Measurements from ENCODE around the gene RALA. TPM values are rescaled to one million over a fixed set of nuclear protein-coding genes. Genes with fewer than 3 reads are reported as not detected.

Gene RALA
- total and polyA plus RNA-seq, 7 experiments from 2014 or later: 24.8 to 48.2 (median 40.2) TPM

GRCh38 chr7:39602351-39602750 lies 21.0 kb upstream of the RALA start:
- Mint-ChIP-seq H3K4me1 (peaks cover 15 to 45% (median 38%) of the 10 kb centered on the region in 7 donors), H3K9me3 (peaks cover 0 to 12% (median 5%) of the 10 kb centered on the region in 11 donors), H3K4me3 (no peak overlapping the region), H3K27me3 (peaks cover 0 to 5% (median 0%) of the 10 kb centered on the region in 5 donors), H3K36me3 (peaks cover 0 to 12% (median 4%) of the 10 kb centered on the region in 5 donors), H3K27ac (no peak overlapping the region)
- H3K4me1 ChIP-seq (ENCODE audit: control insufficient read depth in 2 of 2, insufficient read depth in 2 of 2, low read length in 2 of 2): peaks cover 0 to 15% of the 10 kb centered on the region in 2 donors
- CTCF ChIA-PET: no interaction called here
- H3K9me3 ChIP-seq (ENCODE audit: control insufficient read depth in 2 of 3, low read length in 3 of 3): no peaks in the 10 kb centered on the region
- no peaks in the 10 kb centered on the region for H3K36me3 ChIP-seq (ENCODE audit: control insufficient read depth in 2 of 3, insufficient read depth in 3 of 3, low read length in 3 of 3)
- intact Hi-C loops (cut with micrococcal nuclease): loop anchor here in 1 of 2 donors (10.0 kb wide), 1 partner anchor 1428 kb away; the partner anchor contains the start of gene STARD3NL
- no peak for ATAC-seq
- no peak for DNase-seq
- no peak overlapping the region for H3K4me3 ChIP-seq (ENCODE audit: low read length)
- no peaks in the 10 kb centered on the region for H3K27me3 ChIP-seq (ENCODE audit: control insufficient read depth in 2 of 2, insufficient read depth in 2 of 2, low read length in 2 of 2)
- POLR2A ChIA-PET: interaction anchor here (1.1 to 1.2 kb wide), 2 partner anchors 21 to 24 kb away, joined by 3 read pairs; partner anchors contain the start of gene RALA
- H3K27ac ChIP-seq (ENCODE audit: low read depth, low read length): no peak overlapping the region

DNA sequence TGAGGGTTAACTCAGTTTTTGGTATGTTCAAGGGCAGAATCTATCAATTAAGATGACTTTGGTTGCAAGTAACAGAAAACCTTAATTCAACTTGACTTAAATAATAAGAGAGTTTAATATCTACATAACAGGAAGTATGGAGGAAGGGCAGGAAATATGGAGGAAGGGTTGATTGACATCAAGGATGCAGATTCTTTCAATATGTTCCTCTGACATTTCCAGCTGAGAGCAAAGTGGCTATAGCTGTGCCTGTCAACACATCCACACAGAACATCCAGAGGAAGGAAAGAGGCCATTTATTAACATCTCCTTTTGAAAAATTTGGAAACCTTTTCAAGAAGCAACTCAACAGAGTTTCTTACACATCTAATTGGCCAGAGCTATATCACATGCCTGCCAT lies 19.4 kb upstream of the RALA start:
- intact Hi-C loops (cut with micrococcal nuclease): loop anchor here in 1 of 2 donors (10.0 kb wide), 1 partner anchor 1429 kb away; the partner anchor contains the start of gene STARD3NL
- Mint-ChIP-seq H3K9me3 (peaks cover 0 to 12% (median 4%) of the 10 kb centered on the region in 11 donors), H3K4me3 (peak overlapping the region in 5 of 10 donors; percentile 8 to 50 (median 39)), H3K4me1 (peaks cover 17 to 58% (median 49%) of the 10 kb centered on the region in 7 donors), H3K36me3 (peaks cover 0 to 14% (median 4%) of the 10 kb centered on the region in 5 donors), H3K27me3 (peaks cover 0 to 9% (median 0%) of the 10 kb centered on the region in 5 donors), H3K27ac (peak overlapping the region in 6 of 9 donors; percentile 28 to 89 (median 58))
- Histone ChIP-seq H3K4me3 (ENCODE audit: low read length) (no peak overlapping the region), H3K36me3 (ENCODE audit: control insufficient read depth in 2 of 3, insufficient read depth in 3 of 3, low read length in 3 of 3) (no peaks in the 10 kb centered on the region), H3K4me1 (ENCODE audit: control insufficient read depth in 2 of 2, insufficient read depth in 2 of 2, low read length in 2 of 2) (peaks cover 0 to 18% of the 10 kb centered on the region in 2 donors), H3K9me3 (ENCODE audit: control insufficient read depth in 2 of 3, low read length in 3 of 3) (no peaks in the 10 kb centered on the region), H3K27me3 (ENCODE audit: control insufficient read depth in 2 of 2, insufficient read depth in 2 of 2, low read length in 2 of 2) (no peaks in the 10 kb centered on the region), H3K27ac (ENCODE audit: low read depth, low read length) (no peak overlapping the region)
- DNase-seq (no peak), ATAC-seq (no peak)
- ChIA-PET POLR2A (interaction anchor here (0.7 to 1.8 kb wide), 2 partner anchors 17 to 144 kb away, joined by 3 to 4 read pairs; no protein-coding TSS in a partner anchor), CTCF (no interaction called here)

DNA sequence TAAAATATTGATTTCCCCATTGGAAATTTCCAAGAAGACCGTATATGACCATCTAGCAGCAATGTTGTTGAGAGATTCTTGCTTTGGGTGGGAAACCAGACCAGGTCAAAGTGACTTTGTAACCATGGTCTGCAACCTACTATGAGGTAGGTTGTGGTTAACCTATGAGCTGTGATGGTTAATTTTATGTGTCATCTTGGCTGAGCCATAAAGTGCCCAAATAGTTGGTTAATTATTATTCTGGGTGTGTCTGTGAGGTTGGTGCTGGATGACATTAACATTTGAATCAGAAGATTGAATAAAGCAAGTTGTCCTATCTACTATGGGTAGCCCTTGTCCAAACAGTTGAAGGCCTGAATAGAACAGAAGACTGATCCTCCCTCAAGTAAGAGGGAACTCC lies 18.3 kb upstream of the RALA start:
- H3K4me1 ChIP-seq (ENCODE audit: control insufficient read depth in 2 of 2, insufficient read depth in 2 of 2, low read length in 2 of 2): peaks cover 0 to 22% of the 10 kb centered on the region in 2 donors
- no peak overlapping the region for H3K4me3 ChIP-seq (ENCODE audit: low read length)
- Mint-ChIP-seq H3K4me1 (peaks cover 21 to 69% (median 59%) of the 10 kb centered on the region in 7 donors), H3K4me3 (peak overlapping the region in 1 of 10 donors; percentile 11), H3K27ac (peak overlapping the region in 7 of 9 donors; percentile 60 to 90 (median 78)), H3K36me3 (peaks cover 0 to 18% (median 4%) of the 10 kb centered on the region in 5 donors), H3K27me3 (peaks cover 0 to 16% (median 6%) of the 10 kb centered on the region in 5 donors), H3K9me3 (peaks cover 0 to 12% (median 4%) of the 10 kb centered on the region in 11 donors)
- no peak for ATAC-seq
- peak overlapping the region; percentile 6 for H3K27ac ChIP-seq (ENCODE audit: low read depth, low read length)
- H3K27me3 ChIP-seq (ENCODE audit: control insufficient read depth in 2 of 2, insufficient read depth in 2 of 2, low read length in 2 of 2): no peaks in the 10 kb centered on the region
- no peak for DNase-seq
- H3K36me3 ChIP-seq (ENCODE audit: control insufficient read depth in 2 of 3, insufficient read depth in 3 of 3, low read length in 3 of 3): no peaks in the 10 kb centered on the region
- intact Hi-C loops (cut with micrococcal nuclease): loop anchor here in 1 of 2 donors (1.0 to 10.0 kb wide), 2 partner anchors 16 to 1430 kb away; partner anchors contain the start of gene STARD3NL
- POLR2A ChIA-PET: interaction anchor here (0.8 to 1.8 kb wide), 4 partner anchors 16 to 1214 kb away, joined by 3 to 10 read pairs (median 4); partner anchors contain the start of gene RALA
- H3K9me3 ChIP-seq (ENCODE audit: control insufficient read depth in 2 of 3, low read length in 3 of 3): no peaks in the 10 kb centered on the region
- CTCF ChIA-PET: interaction anchor here (0.7 to 1.2 kb wide), 2 partner anchors 12 to 25 kb away, joined by 3 to 7 read pairs; no protein-coding TSS in a partner anchor

GRCh38 chr7:39606352-39606751 lies 17.0 kb upstream of the RALA start:
- peaks cover 0 to 23% (median 10%) of the 10 kb centered on the region in 5 donors for H3K27me3 Mint-ChIP-seq
- ChIA-PET CTCF (no interaction called here), POLR2A (interaction anchor here (1.5 to 1.8 kb wide), 2 partner anchors 9 to 16 kb away, joined by 6 to 8 read pairs; partner anchors contain the start of gene RALA)
- DNase-seq: no peak
- H3K4me1 ChIP-seq (ENCODE audit: control insufficient read depth in 2 of 2, insufficient read depth in 2 of 2, low read length in 2 of 2): peaks cover 0 to 22% of the 10 kb centered on the region in 2 donors
- peaks cover 0 to 12% (median 4%) of the 10 kb centered on the region in 11 donors for H3K9me3 Mint-ChIP-seq
- no peak overlapping the region for H3K4me3 ChIP-seq (ENCODE audit: low read length)
- intact Hi-C loops (cut with micrococcal nuclease): loop anchor here in 1 of 2 donors (10.0 kb wide), 1 partner anchor 1432 kb away; the partner anchor contains the start of gene STARD3NL
- H3K36me3 ChIP-seq (ENCODE audit: control insufficient read depth in 2 of 3, insufficient read depth in 3 of 3, low read length in 3 of 3): no peaks in the 10 kb centered on the region
- peak overlapping the region; percentile 21 to 90 (median 78) for H3K27ac Mint-ChIP-seq
- H3K27me3 ChIP-seq (ENCODE audit: control insufficient read depth in 2 of 2, insufficient read depth in 2 of 2, low read length in 2 of 2): no peaks in the 10 kb centered on the region
- H3K36me3 Mint-ChIP-seq: peaks cover 0 to 18% (median 4%) of the 10 kb centered on the region in 5 donors
- no peaks in the 10 kb centered on the region for H3K9me3 ChIP-seq (ENCODE audit: control insufficient read depth in 2 of 3, low read length in 3 of 3)
- peak overlapping the region in 9 of 10 donors; percentile 1 to 64 (median 36) for H3K4me3 Mint-ChIP-seq
- ATAC-seq: peak; percentile 40
- H3K4me1 Mint-ChIP-seq: peaks cover 21 to 75% (median 65%) of the 10 kb centered on the region in 7 donors
- H3K27ac ChIP-seq (ENCODE audit: low read depth, low read length): no peak overlapping the region

- intact Hi-C loops (cut with micrococcal nuclease): loop anchor here in 1 of 2 donors (10.0 kb wide), 1 partner anchor 1432 kb away; the partner anchor contains the start of gene STARD3NL
- Histone ChIP-seq H3K9me3 (ENCODE audit: control insufficient read depth in 2 of 3, low read length in 3 of 3) (no peaks in the 10 kb centered on the region), H3K36me3 (ENCODE audit: control insufficient read depth in 2 of 3, insufficient read depth in 3 of 3, low read length in 3 of 3) (no peaks in the 10 kb centered on the region), H3K27me3 (ENCODE audit: control insufficient read depth in 2 of 2, insufficient read depth in 2 of 2, low read length in 2 of 2) (no peaks in the 10 kb centered on the region), H3K4me3 (ENCODE audit: low read length) (no peak overlapping the region), H3K27ac (ENCODE audit: low read depth, low read length) (no peak overlapping the region), H3K4me1 (ENCODE audit: control insufficient read depth in 2 of 2, insufficient read depth in 2 of 2, low read length in 2 of 2) (peaks cover 0 to 22% of the 10 kb centered on the region in 2 donors)
- POLR2A ChIA-PET: interaction anchor here (1.5 to 1.8 kb wide), 2 partner anchors 9 to 16 kb away, joined by 6 to 8 read pairs; partner anchors contain the start of gene RALA
- Mint-ChIP-seq H3K9me3 (peaks cover 0 to 12% (median 4%) of the 10 kb centered on the region in 11 donors), H3K36me3 (peaks cover 0 to 18% (median 4%) of the 10 kb centered on the region in 5 donors), H3K27ac (peak overlapping the region in 7 of 9 donors; percentile 12 to 89 (median 69)), H3K27me3 (peaks cover 0 to 20% (median 10%) of the 10 kb centered on the region in 5 donors), H3K4me1 (peaks cover 21 to 75% (median 65%) of the 10 kb centered on the region in 7 donors), H3K4me3 (peak overlapping the region in 3 of 10 donors; percentile 10 to 40 (median 11))
- no peak for ATAC-seq
- CTCF ChIA-PET: interaction anchor here (0.6 kb wide), 1 partner anchor 491 kb away, joined by 5 read pairs; no protein-coding TSS in a partner anchor
- DNase-seq: no peak
Observed at GRCh38 chr7:39606941-39607340, 16.4 kb upstream of the RALA start.

DNA sequence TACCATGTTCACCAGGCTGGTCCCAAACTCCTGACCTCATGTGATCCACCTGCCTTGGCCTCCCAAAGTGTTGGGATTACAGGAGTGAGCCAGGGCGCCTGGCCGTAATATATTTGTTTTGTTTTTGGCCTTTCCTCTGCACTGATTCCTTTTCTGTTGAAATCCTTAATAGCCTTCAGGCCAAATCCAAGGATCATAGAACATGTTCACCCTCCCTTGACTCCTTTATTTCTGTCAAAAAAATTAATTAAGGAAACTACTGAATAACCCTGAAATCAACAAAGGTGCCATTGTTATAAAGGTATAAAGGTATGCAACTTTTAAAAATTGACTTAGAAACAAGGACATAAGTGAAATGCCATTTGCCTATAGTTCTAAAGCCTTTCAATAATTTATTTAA lies 15.5 kb upstream of the RALA start:
- no peak for DNase-seq
- CTCF ChIA-PET: no interaction called here

More for the DNA sequence above, 15.5 kb upstream of the RALA start:
- H3K27ac ChIP-seq (ENCODE audit: low read depth, low read length): no peak overlapping the region
- Mint-ChIP-seq H3K9me3 (peaks cover 0 to 12% (median 4%) of the 10 kb centered on the region in 11 donors), H3K27me3 (peaks cover 0 to 20% (median 13%) of the 10 kb centered on the region in 5 donors), H3K27ac (peak overlapping the region in 4 of 9 donors; percentile 30 to 77 (median 66)), H3K4me3 (peak overlapping the region in 8 of 10 donors; percentile 27 to 67 (median 44)), H3K4me1 (peaks cover 21 to 75% (median 65%) of the 10 kb centered on the region in 7 donors), H3K36me3 (peaks cover 0 to 18% (median 7%) of the 10 kb centered on the region in 5 donors)
- no peaks in the 10 kb centered on the region for H3K36me3 ChIP-seq (ENCODE audit: control insufficient read depth in 2 of 3, insufficient read depth in 3 of 3, low read length in 3 of 3)
- no peak for ATAC-seq
- no peaks in the 10 kb centered on the region for H3K9me3 ChIP-seq (ENCODE audit: control insufficient read depth in 2 of 3, low read length in 3 of 3)
- intact Hi-C loops (cut with micrococcal nuclease): loop anchor here (2.0 to 10.0 kb wide), 2 partner anchors 15 to 1433 kb away; partner anchors contain the start of genes RALA (in 1 of the 2) and STARD3NL (in 1 of the 2)
- peaks cover 0 to 22% of the 10 kb centered on the region in 2 donors for H3K4me1 ChIP-seq (ENCODE audit: control insufficient read depth in 2 of 2, insufficient read depth in 2 of 2, low read length in 2 of 2)
- no peak overlapping the region for H3K4me3 ChIP-seq (ENCODE audit: low read length)
- POLR2A ChIA-PET: interaction anchor here (1.3 kb wide), 1 partner anchor 15 kb away, joined by 5 read pairs; no protein-coding TSS in a partner anchor
- H3K27me3 ChIP-seq (ENCODE audit: control insufficient read depth in 2 of 2, insufficient read depth in 2 of 2, low read length in 2 of 2): no peaks in the 10 kb centered on the region

Data from naive thymus-derived CD4-positive, alpha-beta T cell (primary cell).